Neural cell (in vitro differentiated cells): ENCODE data around the gene KRTAP4-7.

Experiments used
- EZH2 ChIP-seq: fragments of 200-600, 300-800 bp; shearing (Covaris generic), sonication (generic); IDR thresholded peaks from 2 replicates; pipeline ENCODE4 v1.6.1; 2014; ENCODE audit warnings: antibody characterized with exemption, low read length, borderline replicate concordance, mild to moderate bottlenecking; ENCODE audit not compliant: insufficient read depth, poor library complexity, severe bottlenecking
- TF ChIP-seq, protein P1 (sequence below): IDR thresholded peaks from 2 replicates; pipeline ENCODE4 v1.6.1; 2012; ENCODE audit warnings: borderline replicate concordance
- TF ChIP-seq, protein P2 (sequence below): fragments of 450-650 bp; IDR thresholded peaks from 2 replicates; pipeline ENCODE4 v1.5.1; 2014; ENCODE audit warnings: antibody characterized with exemption, mild to moderate bottlenecking, moderate library complexity; ENCODE audit not compliant: poor library complexity, severe bottlenecking

DNA sequence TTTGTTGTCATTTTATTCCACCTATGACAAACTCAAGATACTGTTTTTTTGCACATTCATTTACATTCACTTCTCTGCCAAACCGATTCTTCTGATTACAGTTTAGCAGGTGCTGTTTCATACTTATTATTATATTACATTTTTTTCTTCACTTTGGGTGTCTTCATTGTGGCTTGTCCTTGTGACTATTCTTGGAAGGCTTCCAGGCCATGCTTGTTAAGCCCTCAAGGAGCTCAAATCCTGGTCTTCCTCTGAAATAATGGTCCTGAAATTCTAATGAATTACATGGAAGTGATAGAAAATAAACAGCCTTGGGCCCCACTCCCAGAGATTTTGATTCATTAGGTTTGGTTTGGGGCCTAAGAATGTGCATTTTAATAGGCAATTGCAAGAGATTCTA is 19.6 kb upstream of the KRTAP4-7 start:
- TF ChIP-seq, protein P1, sequence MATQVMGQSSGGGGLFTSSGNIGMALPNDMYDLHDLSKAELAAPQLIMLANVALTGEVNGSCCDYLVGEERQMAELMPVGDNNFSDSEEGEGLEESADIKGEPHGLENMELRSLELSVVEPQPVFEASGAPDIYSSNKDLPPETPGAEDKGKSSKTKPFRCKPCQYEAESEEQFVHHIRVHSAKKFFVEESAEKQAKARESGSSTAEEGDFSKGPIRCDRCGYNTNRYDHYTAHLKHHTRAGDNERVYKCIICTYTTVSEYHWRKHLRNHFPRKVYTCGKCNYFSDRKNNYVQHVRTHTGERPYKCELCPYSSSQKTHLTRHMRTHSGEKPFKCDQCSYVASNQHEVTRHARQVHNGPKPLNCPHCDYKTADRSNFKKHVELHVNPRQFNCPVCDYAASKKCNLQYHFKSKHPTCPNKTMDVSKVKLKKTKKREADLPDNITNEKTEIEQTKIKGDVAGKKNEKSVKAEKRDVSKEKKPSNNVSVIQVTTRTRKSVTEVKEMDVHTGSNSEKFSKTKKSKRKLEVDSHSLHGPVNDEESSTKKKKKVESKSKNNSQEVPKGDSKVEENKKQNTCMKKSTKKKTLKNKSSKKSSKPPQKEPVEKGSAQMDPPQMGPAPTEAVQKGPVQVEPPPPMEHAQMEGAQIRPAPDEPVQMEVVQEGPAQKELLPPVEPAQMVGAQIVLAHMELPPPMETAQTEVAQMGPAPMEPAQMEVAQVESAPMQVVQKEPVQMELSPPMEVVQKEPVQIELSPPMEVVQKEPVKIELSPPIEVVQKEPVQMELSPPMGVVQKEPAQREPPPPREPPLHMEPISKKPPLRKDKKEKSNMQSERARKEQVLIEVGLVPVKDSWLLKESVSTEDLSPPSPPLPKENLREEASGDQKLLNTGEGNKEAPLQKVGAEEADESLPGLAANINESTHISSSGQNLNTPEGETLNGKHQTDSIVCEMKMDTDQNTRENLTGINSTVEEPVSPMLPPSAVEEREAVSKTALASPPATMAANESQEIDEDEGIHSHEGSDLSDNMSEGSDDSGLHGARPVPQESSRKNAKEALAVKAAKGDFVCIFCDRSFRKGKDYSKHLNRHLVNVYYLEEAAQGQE = no peak
- no peak for TF ChIP-seq EZH2
- TF ChIP-seq, protein P2, sequence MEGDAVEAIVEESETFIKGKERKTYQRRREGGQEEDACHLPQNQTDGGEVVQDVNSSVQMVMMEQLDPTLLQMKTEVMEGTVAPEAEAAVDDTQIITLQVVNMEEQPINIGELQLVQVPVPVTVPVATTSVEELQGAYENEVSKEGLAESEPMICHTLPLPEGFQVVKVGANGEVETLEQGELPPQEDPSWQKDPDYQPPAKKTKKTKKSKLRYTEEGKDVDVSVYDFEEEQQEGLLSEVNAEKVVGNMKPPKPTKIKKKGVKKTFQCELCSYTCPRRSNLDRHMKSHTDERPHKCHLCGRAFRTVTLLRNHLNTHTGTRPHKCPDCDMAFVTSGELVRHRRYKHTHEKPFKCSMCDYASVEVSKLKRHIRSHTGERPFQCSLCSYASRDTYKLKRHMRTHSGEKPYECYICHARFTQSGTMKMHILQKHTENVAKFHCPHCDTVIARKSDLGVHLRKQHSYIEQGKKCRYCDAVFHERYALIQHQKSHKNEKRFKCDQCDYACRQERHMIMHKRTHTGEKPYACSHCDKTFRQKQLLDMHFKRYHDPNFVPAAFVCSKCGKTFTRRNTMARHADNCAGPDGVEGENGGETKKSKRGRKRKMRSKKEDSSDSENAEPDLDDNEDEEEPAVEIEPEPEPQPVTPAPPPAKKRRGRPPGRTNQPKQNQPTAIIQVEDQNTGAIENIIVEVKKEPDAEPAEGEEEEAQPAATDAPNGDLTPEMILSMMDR = no peak
